Activated CD8-positive, alpha-beta memory T cell treated with anti-CD3 and anti-CD28 coated beads, Interleukin-2, amount 50 U/mL, for 48 hours (primary cell): ENCODE results near the gene NFKBIE.
"Not testable (repeated sequence)": the region's sequence is repeated elsewhere in the genome, so short reads cannot be mapped to it uniquely, and the experiment has no call there.

ENCODE experiments used
- DNase-seq: peaks from one replicate; pipeline ENCODE4 v3.0.0-alpha.2; 2020

NFKBIE gene, protein sequence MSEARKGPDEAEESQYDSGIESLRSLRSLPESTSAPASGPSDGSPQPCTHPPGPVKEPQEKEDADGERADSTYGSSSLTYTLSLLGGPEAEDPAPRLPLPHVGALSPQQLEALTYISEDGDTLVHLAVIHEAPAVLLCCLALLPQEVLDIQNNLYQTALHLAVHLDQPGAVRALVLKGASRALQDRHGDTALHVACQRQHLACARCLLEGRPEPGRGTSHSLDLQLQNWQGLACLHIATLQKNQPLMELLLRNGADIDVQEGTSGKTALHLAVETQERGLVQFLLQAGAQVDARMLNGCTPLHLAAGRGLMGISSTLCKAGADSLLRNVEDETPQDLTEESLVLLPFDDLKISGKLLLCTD

DNA sequence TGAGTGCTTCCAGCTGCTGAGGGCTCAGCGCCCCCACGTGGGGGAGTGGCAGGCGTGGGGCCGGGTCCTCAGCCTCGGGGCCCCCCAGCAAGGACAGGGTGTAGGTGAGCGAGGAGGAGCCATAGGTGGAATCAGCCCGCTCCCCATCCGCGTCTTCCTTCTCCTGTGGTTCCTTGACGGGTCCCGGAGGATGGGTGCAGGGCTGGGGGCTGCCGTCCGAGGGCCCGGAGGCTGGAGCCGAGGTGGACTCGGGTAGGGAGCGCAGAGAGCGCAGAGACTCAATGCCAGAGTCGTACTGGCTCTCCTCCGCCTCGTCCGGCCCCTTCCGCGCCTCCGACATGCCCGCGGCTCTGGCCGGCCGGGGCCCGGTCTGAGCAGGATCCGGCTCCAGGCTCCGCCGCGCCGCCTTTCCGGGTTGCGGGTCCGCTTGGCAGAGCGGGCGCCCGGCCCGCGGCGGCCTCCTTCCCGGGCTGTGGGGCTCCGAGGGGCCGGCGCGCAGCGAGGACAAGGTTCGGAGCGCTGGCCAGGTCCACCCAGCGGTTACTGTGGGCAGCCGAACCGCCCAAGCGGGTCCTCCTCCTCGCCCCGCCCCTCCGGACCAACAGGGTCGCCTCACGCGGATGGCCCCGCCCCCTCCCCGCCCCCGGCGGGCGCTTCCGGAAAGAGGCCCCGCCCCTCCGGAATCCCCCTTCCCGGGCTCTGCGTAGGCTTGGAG lies at the start of gene NFKBIE:
Gene NFKBIE, minus strand, starts transcription at position 545 of the 715 bp plus-strand sequence. Its CDS starts 205 bp downstream, at position 340.
- peak; percentile 99 for DNase-seq

DNA sequence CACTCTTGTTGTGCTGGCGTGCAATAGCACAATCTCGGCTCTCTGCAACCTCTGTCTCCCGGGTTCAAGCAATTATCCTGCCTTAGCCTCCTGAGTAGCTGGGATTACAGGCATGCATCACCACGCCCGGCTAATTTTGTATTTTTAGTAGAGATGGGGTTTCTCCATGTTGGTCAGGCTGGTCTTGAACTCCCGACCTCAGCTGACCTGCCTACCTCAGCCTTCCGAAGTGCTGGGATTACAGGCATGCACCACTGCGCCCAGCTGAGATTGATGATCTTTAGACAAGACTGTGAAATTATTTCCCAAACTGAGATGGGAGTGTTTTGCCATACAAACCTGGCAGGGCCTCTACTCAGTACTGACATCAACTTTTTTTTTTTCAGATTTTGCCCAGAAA lies 49.3 kb upstream of the NFKBIE start:
- not testable (repeated sequence) for DNase-seq

DNA sequence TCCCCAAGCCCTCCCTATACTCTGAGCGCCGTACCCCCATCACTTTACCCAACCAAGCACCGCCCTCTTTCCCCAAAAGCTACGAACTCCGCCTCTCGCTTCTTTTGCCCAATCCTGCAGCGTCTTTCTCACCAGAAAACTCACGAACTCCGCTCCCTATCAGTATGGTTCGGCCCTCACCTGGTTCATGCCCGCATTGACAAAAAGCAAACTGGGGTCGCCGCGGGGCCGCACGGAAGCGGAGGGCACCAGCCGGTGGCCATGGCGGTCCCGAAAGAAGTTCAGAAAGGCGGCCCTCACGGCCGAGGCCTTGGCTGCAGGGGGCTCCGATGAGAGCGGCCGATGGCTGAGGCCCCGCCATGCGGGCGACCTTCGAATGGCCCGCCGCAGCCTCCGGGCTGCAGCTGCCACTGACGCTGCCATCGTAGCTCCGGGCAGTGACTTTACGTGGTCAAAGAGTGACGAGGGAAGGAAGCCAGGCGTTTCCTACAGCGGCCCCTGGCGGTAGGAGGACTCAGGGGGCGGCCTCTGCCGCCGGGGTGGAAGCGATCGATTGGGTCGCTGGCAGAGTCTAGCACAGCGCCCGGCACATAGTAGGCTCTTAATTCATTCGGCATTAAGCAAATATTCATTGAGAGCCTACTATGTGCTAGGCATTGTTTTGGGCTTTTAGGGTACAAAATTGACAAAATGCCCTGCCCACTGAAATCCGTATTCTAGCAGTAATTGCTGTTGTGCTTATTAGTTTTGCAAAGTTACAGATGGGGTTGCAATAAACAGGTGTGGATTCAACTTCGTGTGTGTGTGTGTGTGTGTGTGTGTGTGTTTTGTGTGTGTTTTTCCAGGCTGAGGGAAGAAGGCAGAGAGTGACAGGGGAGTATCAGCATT lies 47.8 kb upstream of the NFKBIE start, which contains the start of gene AARS2:
Gene AARS2, minus strand, starts transcription at position 447 of the 888 bp plus-strand sequence. Its CDS starts 24 bp downstream, at position 423.
- peak; percentile 99 for DNase-seq

DNA sequence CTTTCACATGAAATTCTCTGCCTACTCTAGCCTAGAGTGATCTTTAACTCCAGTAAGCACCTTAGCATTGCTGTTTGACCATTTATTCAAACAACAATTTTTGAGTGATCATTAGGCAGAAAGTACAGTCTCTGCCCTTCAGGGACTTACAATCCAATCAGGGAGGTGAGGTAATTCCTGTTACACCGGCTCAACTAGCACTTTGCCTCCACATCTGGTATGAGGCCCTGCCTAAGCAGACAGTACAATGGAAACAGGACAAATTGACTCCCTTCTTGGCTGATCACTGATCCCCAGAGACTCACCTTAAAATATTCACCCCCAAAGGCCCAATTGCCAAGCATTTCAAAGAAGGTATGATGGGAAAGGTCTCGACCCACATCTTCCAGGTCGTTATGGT lies 46.4 kb upstream of the NFKBIE start:
- DNase-seq = no peak

DNA sequence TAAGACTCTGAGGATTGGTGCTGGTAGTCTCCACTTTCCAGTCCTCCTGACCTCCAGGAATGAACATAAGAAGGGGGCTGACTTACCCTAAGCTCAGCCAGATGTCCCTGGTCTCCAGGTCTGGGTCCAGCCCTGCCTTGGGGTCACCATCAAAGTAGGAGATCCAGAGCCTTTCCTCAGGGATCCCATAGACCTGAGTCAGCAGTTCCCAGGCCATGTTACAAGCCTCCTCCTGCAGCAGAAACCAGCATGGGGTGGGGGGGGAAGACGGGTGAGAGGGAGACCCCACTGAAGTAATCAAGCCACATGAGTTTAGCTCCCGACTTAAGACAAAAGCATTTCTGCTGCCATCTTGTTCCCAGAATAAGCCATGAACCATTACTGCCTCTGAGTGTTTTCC lies 46.0 kb upstream of the NFKBIE start:
- DNase-seq = no peak

DNA sequence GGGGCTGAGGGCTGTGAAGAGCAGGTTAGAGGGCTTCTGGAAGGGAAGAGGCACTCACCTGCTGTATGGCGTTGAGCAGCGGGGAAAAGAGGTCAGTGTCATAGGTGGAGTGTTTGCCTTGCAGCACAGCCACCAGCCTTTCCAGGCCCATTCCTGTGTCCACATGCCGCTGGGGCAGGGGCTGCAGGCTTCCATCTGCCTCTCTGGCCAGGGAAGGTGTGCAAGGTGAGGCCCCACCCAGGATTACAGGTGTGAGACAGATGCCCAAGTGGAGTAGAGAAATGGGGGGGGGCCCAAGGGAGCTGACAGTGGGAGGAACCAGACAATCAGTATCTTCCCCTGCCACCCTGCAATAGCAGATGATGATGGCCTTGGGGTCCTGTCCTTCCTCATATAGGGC lies 44.9 kb upstream of the NFKBIE start:
- DNase-seq = no peak

DNA sequence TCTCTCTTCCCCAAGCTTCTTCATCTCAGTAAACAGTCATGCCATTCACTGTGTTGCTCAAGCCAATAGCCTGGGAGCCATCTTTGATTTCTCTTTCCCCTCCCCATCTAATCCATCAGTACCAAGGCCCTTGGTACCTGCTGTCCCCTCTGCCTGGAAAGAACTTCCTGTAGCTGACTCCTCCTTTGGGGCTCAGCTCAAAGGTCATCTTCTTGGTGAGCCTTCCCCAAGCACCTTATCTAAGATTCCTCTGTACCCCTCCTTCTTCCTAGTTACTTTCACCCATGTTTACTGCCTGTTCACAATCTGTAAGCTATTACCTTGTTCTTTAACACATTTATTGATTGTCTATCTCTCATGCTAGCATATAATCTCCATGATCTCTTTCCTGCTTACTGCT lies 44.3 kb upstream of the NFKBIE start:
- no peak for DNase-seq

DNA sequence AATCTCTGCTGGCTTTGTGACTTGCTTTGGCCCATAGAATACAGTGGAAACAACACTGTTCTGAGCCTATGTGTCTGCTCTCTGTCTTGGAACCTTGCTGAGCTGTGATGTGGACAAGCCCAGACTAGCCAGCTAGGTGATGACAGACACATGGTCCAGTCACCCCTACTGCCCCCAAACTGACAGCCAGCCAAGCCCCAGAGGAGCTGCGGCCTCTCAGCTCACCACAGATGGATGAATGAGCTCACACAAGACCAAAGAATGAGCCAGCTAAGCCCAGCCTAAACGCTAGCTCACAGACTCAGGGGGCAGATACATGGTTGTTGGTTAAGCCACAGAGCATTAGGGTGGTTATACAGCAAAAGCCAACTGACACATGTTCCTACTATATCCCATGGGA lies 43.7 kb upstream of the NFKBIE start:
- DNase-seq = no peak

DNA sequence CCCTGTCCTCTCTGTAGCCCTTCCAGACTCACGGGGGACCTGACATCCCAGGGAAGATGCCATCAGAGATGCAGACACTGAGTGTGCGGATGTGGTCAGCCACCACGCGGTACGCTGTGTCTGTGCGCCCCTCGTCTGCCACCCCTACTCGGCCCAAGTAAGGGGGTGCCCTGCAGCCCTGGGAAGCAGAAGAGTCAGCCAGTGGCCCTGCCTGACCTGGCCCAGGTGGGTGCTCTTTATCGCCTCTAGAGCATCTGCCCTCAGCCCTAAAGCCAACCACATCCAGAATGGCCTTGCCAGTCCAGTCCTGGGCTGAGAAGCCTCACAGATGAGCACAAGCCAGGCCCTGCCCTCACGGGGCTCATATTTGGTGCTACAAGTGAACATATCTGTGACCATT lies 41.9 kb upstream of the NFKBIE start:
- DNase-seq = no peak

DNA sequence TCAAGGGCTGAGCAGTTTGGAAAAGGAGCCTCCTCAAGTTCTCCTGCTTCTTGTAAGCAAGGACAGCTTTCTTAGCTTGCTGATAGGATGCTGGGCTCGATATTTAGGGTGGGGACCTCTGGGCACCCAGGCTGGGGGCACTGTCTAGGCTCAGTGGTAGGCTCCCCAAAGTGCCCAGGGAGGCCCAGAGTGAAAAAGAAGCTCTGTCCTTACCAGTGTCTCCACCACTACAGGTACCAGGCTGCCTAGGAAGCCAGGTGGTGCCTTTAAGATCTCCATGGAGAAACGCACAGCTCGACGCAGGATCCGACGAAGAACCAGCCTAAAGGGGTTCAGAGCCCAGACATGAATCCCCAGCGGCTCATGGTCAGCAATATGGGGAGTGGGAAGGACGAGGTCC lies 41.4 kb upstream of the NFKBIE start:
- no peak for DNase-seq

DNA sequence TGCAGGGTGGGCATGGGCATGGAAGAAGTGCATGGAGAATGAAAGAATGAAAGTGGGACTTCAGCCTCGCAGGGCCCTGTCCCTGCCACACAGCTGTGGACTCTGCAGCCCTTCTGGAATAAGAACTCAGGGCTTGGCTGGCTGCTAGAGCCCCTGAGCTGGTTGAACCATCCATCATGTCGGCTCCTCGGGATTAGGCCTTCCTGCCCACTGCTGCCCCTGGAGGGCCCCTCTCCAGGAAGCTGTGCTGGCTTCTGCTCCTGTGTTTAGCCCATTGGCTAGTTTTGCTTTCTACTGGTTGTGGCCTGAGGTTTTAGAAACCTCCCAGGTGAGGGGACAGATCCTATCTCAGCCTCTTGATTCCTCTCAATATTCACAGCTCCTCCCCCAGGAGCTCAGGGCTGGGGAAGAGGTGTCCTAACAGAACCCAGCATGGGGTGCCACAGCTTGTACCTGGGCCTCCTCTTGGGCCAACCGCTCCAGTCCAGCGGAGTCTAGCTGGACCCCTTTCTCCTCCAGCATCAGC lies 39.9 kb upstream of the NFKBIE start:
- no peak for DNase-seq

DNA sequence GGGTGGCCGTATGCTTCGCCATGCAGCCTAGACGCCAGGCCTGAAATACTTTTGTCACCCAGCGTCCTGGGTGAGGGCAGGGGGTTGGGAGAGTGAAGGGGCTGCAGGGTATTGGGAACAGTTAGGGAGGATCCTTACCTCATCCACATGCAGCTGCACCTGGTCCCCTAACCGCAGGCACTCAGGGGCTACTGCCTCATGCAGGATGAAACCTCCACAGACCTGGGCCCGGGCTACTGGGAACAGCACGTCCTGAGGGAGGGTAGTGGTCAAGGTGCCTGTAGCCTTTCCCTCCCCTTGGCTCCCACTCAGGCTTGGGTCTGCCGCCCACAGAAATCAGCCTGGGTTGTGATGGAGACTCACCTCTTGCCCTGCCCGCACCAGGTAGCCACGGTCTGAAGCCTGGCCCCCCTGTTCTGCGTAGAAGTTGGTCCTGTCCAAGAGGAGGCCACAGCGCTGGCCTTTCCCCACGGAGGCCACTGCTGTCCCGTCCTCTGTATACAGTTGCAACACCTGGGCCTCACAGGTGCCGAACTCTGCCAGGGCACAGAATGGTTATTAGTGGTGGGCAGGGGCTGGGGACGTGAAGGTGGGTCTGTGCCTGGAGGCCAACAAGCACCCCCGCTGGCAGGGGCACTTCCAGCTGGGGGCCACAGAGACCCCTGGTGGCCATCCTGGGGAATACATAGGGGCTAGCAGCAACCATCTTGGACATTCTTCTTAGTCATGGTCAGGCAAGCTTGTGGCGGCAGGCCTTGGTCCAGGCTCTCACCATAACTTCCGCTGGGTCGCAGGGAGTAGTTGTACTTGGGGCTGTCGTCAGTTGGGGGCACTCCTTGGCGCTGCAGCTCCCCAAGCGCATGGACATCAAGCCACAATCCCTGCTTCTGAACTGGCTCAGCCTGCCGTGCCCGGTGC lies 39.2 kb upstream of the NFKBIE start:
- DNase-seq = peak; percentile 67

DNA sequence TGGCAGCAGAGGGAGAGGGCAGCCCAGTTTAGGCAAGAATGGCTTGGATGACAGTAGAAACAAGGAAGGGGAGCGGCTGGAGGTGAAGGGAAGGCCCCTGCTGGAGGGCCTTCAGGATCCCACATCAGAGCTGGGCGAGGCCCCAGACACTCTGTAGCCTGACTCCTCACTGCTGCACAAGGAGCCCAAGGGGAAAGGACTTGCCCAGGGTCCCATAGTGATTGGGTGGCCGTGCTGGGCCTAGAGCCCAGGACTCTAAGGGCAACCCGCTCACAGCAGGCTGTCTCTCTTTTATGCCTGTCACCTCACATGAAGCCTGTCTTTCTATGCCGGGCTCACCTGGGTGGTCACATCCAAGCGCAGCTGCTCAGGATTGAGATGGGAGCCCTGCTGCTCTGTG lies 38.5 kb upstream of the NFKBIE start:
- DNase-seq = no peak

DNA sequence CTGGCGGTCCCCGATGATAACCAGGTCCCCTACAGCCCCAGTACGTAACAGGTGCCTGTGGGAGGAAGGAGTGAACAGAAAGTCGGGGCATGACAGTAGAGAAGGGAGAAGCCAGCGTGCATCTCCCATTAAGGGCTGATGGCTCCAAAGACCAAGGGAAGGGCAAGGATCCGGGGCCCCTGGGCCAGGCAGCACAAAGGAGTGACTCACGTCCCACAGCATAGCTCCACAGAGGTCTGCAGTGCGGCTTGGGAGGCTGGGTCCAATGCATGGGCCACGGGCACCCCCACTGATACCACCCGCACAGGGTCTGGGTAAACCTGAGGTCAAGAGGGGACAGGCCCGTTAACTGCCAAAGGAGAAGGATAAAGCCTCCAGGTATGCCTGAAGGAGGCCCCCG lies 37.5 kb upstream of the NFKBIE start:
- no peak for DNase-seq

DNA sequence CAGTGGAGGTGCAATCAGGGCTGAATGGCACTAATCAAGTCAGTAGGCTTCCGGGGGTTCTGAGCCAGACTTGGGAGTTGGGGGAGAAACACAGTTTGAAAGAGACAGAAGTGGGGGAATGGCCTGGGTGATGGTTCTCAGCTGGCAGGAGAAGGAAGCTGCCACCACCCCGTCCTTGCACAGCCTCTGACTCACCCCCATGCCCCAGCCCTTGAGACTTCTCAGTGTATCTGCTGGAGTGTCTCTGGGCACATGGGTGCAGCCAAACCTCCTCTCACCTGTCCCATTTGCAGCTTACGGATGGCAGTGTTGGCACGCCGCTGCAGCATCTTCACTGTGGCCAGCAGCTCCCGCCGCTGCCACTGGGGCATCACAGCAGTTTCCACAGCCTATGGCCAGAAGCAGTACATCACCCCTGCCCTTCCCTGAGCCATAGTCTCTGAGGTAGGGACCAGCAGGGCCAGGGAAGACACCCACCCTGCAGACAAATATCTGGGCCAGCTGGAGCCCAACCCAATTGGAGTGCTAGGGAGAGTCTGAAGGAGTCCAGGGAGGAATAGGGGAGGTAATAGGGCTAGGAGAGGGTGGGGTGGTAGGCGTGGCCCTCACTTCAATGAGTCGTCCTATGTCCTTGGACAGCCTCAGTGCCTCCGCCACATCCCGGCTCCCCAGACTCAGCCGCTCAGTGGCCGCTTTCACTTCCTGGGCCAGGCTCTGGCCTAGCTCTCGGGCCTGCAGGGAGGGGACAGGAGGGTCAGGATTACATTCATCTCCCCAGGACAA lies 36.6 kb upstream of the NFKBIE start:
- DNase-seq = no peak

DNA sequence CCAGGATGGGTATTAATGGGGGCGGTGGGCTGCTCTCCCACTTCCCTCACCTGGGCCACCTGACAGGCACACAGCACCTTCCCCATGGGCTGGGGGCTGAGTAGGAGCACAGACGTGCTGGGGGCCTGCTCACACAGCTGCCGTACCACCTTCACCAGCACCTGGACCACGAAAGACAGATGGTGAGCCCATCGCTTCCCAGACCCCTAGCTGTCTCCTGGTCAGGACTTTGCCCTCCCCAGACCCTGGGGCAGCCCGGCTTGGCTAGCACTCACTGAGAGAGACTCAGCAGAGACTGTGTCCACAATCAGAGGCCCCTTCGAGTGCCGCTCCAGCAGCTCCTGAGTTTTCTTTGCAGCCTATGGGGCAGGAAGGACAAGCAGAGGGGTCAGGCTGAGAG lies 35.8 kb upstream of the NFKBIE start:
- no peak for DNase-seq

DNA sequence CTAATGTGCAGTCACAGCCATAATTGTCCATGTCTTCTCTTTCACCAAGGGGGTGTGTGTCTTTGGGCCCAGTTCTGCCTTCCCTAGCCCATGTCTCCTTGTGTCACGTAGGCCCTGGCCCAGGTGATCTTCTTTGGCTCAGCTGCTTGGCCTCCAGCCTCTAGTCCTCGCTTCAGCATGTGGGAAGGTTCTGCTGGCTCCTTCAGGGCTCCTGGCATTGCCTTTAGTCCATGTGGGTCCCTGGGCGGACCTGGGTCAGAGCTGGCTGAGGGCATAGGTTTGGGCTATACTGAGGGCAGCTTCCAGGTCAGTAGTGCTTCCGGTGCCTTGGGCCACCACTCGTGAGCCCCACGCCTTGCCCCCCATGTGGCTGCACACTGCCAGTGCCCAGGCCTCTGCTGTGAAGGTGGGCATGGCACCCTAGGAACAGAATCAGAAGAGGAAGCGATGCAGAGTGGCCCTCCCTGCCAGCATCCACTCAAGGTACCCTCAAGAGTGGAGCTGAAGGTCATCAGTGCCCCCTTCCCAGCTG lies 35.0 kb upstream of the NFKBIE start:
- DNase-seq = no peak

DNA sequence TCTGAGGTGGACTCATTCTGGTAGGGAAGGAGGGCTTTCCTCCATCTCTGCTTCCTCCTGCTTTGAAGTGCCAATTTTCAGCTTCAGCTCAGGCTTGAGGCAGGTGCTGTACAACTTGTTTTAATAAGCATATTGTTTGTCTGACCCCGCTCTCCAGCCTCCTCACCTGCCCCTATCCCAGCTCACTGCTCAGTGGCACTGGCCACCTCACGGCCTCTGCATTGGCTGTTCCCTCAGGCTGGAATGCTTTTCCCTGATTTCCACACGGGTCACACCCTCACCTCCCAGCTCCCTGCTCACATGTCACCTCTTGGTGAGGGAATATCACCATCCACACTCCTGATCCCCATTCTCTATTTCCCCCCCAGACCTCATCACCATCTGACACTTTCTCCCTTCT lies 33.5 kb upstream of the NFKBIE start:
- DNase-seq = no peak

DNA sequence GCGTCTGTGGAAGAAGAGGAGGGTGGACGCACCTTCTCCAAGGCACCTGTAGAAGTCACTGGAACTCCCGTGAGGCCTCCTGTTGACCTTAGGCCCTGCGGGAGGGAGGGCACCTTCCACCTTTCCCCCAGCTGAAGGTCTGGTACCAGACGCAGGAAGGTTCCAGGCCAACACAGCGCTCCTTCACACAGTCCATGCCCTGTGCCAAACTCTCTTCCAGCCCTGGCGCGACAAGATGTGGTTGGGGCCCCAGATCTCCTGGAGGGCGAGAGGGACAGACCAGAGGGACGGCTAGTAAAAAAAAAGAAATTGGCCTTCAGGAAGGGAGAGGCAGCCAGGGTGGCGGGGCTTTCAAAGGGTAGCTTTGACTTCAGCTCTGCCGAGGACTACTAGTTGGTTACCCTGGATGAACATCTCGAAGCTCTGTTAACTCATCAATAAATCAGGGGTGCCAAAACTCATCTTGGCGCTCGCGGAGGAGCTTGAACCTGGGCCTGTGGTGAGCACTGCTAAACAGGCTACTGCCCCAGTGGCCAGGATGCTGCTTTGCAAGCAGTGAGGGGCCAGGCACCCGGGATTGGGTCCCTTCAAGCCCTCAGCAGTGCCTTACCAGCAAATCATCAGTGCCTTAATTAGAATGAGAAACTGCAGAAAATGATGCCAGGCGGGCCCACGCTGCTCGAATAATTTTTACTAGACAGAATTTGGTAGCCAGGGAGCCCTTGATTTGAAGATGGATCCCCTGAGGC lies 32.9 kb upstream of the NFKBIE start:
- DNase-seq = no peak
